Right forelimb (tissue), 1 donor: ENCODE data around the gene OGT.
"Not testable (repeated sequence)": the region's sequence is repeated elsewhere in the genome, so short reads cannot be mapped to it uniquely, and the experiment has no call there.

ENCODE experiments used
- DNase-seq: peaks from one replicate; pipeline ENCODE4 v3.0.0-alpha.2; 2018

OGT gene

DNA sequence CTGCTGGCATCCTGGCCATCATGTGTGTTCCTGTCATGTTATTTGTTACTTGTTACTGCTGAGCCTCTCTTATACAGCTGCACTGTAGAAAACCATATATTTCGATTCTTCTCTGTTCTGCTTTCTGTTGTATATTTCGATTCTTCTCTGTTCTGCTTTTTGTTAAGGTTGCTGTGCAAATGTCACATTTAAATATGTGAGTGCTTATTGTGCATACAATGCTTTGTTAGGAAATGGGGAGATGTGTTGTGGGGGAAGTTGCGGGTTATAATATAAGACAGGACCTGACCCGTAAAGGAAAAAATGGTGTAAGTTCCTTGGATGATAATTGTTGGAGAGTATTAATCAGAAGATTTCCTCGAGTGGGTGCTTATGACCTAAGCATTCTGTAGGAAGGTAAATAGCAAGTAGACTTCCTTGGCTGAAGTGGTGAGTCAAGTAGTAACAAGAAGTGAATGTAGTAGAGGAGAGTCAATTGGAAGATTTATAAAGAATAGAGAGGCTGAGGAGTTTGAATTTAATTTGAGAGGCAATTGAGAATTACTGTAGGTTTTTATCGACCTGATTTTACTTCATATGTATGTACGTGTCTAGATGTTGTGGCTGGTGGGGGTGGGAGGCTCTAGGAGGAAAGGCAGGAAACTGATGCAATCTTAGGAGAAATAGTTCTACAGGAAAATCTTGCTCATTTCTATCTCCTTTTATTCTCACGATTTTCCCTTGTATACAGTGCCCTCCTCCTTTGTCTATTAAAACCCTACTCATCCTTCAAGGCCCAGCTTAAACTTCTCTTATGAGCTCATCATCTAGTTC, 8.5 kb downstream of the OGT start:
- no peak for DNase-seq

- no peak for DNase-seq
Observed at GRCh38 chrX:71542411-71542810, 9.5 kb downstream of the OGT start.

DNA sequence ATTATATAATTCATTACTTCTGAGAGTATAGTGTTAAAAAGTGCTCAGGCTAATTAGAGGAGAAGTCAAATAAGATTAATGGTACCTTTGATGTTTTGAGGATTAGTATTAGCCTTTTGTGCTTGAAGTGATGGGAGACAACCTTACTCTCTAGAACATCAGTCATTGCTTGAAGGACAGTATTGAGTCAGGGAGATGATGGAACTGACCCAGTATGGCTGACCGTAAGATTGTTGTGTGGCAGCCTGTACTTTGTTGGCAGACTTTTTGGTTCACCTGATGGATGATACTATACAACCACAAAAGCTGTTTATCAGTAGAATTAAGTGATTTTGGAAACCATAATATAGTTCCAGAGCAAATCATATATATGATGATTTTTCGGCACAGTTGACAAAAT, 9.9 kb downstream of the OGT start:
- DNase-seq: no peak

DNA sequence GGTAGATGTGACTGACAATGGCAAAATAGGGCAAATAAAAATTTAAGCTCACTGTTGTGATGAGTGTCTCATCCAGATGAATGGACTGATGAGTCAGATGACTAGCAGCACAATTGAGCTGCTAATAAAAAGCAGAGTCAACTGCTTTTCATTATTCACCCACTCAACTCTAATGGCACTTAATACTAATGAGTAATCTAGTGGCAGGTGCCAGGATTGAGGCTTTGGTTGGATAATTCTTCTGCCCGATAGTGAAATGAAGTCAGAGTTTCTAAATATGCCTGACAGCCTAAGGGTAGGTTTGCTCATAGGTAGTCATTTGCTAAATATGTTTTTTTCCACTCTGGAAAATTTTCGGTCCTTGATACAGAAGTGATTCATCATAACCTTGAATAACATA, 10.4 kb downstream of the OGT start:
- DNase-seq: no peak

GRCh38 chrX:71545364-71545763, 12.5 kb downstream of the OGT start:
- DNase-seq: no peak

DNA sequence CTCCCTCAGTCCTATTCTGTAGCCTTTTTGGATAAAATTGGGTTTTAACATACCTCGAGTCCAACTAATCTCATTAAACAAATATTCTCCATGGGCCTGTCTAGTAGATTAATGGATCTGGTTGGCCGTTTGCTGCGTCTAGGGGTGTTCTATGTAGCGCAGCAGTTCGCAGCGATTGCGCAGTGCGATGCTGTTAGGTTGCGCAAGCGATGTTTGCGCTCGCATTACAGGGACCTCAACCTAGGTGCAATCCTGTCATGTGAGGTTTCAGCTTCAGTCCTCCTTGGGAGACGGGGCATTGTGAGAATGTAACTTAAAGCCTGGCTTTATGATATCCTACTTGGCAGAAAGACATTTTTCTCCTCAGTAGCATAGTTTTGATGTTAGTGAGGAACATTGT, 14.0 kb downstream of the OGT start:
- DNase-seq: no peak

GRCh38 chrX:71547339-71547738, 14.4 kb downstream of the OGT start:
- DNase-seq: no peak

DNA sequence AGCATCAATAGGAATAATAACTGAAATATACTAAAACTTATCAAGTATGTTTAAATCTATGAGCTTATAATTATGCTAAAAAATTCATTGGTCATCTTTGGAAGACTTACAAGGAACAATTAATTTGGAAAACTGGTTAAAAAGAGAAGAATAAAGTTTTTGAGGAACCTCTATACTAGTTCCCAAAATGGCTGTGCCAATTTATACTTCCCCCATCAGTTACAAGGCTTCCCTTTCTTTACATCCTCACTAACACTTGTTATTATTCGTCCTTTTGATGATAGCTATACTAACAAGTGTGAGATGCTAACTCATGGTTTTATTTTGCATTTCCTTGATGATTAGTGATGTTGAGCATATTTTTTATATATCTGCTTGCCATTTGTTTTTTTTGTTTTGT, 17.1 kb downstream of the OGT start:
- DNase-seq: no peak

GRCh38 chrX:71550578-71550977, 17.7 kb downstream of the OGT start:
- no peak for DNase-seq

- DNase-seq: no peak
Observed at GRCh38 chrX:71556036-71556435, 23.1 kb downstream of the OGT start.

GRCh38 chrX:71558920-71559319, 26.0 kb downstream of the OGT start:
- no peak for DNase-seq

DNA sequence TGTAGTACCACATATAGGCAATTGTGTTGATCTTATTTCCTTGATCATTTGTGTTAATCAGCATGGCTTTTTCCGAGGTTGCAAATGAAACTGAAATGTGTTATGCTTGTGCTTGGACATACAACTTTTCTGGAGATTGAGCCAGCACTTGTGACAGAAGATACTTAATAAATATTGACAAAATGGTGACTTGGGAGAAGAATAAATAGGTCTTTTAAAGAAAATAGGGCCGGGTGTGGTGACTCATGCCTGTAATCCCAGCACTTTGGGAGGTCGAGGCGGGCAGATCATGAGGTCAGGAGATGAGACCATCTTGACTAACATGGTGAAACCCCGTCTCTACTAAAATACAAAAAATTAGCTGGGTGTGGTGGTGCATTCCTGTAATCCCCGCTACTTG, 26.9 kb downstream of the OGT start:
- DNase-seq: not testable (repeated sequence)

DNA sequence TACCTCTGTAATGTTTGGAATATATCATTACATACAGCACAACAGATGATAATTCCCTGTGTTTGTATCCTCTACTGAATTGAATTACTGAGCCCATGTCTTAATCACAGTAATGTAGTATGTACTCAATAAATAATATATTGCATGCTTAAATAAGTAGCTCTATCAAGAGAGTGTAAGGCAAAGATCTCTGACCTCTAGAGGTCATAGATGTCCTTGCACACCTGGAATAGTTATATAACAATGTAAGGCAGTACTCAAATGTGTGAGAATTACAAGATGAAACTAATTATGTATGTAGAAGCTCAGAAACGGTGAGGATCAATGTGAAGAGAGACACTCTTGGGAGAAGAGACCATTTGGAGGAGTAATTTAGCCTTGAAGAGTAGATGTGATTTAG, 31.0 kb downstream of the OGT start:
- DNase-seq: no peak

DNA sequence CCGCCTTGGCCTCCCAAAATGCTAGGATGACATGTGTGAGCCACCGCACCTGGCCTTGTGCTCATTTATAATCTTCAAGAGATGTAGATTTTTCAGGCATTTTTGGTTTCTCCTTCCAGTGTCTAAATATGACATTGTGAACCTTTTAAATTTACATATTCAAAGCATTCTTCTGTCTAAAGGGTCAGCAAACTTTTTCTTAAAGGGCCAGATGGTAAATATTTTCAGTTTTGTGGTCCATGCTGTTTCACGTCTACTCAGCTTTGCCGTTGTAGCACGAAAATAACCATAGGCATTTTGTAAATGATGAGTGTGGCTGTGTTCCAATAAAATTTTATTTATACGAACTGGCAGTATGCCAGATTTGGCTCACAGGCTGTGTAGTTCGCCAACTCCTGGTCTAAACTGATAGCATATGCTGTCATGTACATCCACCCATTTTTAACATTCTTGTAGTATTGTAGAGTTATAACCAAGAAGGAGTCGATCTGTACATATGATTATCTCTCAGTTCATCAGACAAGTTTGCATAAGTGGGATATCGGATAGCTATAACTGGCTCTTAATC, 32.7 kb downstream of the OGT start:
- no peak for DNase-seq

DNA sequence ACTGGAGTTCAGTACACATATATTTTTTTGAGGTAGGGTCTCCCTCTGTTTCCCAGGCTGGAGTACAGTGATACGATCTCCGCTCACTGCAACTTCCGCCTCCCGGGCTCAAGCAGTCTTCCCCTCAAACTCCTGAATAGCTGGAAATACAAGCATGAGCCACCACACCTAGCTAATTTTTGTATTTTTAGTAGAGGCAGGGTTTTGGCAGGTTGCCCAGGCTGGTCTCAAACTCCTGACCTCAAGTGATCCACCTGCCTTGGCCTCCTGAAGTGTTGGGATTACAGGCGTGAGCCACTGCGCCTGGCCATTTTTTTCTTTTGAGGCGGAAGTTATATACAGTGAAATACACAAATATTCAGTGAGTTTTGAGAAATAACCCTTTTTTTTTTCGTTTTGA, 38.5 kb downstream of the OGT start:
- not testable (repeated sequence) for DNase-seq

GRCh38 chrX:71573590-71573989, 40.7 kb downstream of the OGT start:
- DNase-seq: no peak

DNA sequence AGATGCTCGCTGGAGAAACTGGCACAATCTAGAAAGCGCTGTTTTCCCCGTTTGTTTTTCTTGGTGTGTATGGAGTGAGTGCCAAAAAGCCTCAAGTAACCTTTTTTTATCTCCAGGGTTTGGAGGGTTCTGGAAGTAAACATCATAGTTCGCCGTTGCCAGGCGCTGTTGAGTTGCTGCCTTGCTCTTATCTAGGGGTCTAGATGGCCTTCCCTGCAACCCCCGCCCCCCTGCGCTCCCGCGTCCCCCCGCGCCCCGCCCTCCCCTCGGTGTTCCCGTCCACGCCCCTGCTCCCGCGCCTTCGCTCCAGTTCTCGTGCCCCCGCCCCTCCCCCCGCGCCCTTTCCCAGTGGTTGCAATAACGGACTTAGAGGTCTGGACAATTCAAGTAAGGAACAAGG, 44.8 kb downstream of the OGT start:
- no peak for DNase-seq

- no peak for DNase-seq
Observed at GRCh38 chrX:71578253-71579135, 45.6 kb downstream of the OGT start, which contains the start of gene GCNA. GCNA (plus strand) TSS chrX:71578437; CDS start chrX:71580822, 2,385 bp downstream.

DNA sequence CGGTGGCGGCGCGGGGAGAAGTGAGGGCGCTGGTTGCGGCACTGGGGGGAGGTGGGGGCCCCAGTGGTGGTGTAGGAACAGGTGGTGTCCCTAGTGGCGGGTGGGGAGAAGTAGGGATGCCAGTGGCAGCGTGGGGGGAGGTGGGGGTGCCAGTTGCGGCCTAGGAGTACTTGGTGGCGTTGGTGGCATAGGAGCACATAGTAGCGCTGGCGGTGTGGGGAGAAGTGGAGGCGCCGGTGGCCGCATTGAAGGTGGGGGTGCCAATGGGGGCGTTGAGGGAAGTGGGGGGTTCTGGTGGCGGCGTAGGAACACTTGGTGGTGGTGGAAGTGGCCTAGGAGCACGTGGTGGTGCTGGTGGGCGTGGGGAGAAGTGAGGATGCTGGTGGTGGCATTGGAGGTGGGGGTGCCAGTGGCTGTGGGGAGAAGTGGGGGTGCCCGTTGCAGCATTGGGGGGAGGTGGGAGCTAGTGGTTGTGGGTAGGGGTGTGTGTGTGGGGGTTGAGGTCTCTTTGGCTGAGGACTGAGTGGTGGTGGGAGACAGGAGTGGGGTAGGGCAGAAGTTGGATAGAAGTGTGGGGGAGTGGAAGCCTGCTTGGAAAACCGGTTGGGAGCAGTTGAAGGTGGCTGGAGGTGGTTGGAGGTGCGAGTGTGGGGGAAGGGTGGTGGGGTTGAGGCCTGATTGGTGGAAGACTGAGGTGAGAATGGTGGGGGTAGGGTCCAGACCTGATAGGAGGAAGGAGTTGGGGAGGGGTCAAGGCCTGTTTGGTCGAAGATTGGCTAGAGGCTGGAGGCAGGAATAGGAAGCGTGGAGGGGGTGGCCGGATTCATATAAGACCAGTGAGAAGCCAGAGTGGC, 46.5 kb downstream of the OGT start:
- no peak for DNase-seq

DNA sequence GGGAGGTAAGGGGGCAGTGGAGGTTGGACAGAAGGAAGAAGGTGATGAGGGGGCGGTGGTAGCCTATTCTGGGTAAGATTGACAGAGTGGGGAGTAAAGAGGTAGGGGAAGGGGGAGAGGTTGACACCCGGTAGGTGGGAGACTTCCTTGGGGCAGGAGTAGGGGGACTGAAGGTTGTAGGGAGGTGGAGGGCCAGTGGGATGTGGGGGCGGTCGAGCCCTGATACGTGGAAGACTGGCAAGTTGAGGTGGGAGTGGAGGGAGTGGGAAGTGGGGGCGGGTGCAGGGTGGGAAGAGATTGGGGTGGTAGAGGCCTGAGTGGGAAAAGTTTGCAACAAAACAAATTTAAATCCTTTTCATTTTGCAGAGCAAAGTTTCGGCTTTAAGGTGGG, 47.1 kb downstream of the OGT start:
- DNase-seq: no peak

- no peak for DNase-seq
Observed at GRCh38 chrX:71581210-71581609, 48.3 kb downstream of the OGT start.

DNA sequence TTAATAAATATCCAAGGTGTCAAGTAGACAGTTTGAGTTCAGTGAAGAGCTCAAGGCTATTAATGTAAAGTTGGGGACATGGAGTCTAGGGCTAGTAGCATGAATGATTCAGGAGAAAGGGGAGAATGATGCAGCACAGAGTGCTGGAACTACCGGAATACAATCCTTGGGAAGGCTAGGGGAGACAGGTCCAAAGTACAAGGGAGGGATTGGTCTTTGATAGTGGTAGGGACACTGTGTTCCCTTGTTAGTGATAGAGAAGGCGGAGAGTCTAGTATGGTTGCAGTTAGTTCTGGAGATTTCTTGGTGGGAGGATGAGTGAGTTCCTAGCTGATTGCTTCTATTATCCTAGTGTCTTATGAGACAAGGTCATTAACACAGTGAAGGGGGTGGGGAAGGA, 54.0 kb downstream of the OGT start:
- DNase-seq: no peak

- not testable (repeated sequence) for DNase-seq
Observed at GRCh38 chrX:71593210-71593609, 60.3 kb downstream of the OGT start.
